Small intestine (tissue), 7 donors: ENCODE measurements around the gene MRPS14. TPM values are rescaled to one million over a fixed set of nuclear protein-coding genes. Genes with fewer than 3 reads are reported as not detected.

Source experiments
- DNase-seq, 2 donors: peaks; one replicate each; pipeline versions ENCODE4 v3.0.0 to v3.0.0-alpha.2; 2013
- FAIRE-seq: peaks from 2 replicates; lab custom pipeline; 2012; peaks lifted over from hg19 to GRCh38; lab: Jason Lieb, UNC
- H3K27ac ChIP-seq, 3 donors: one replicate each; pipeline ENCODE4 v1.5.1; 2013; ENCODE audit warnings: low read length in 2 of 3, mild to moderate bottlenecking in 2 of 3, control low read depth in 1 of 3, inconsistent platforms in 1 of 3, low read depth in 1 of 3, moderate library complexity in 1 of 3
- H3K27me3 ChIP-seq, 3 donors: one replicate each; pipeline ENCODE4 v1.6.1; 2013; ENCODE audit warnings: low read length in 3 of 3, inconsistent platforms in 1 of 3; ENCODE audit not compliant: control insufficient read depth in 3 of 3, insufficient read depth in 3 of 3
- H3K36me3 ChIP-seq, 3 donors: one replicate each; pipeline ENCODE4 v1.6.1; 2013; ENCODE audit warnings: low read length in 3 of 3, inconsistent platforms in 1 of 3, low read depth in 1 of 3, mild to moderate bottlenecking in 1 of 3, moderate library complexity in 1 of 3; ENCODE audit not compliant: control insufficient read depth in 3 of 3, insufficient read depth in 2 of 3
- H3K4me1 ChIP-seq, 3 donors: one replicate each; pipeline ENCODE4 v1.6.1; 2013; ENCODE audit warnings: low read length in 2 of 3, inconsistent platforms in 1 of 3, low read depth in 1 of 3, mild to moderate bottlenecking in 1 of 3, moderate library complexity in 1 of 3; ENCODE audit not compliant: control insufficient read depth in 3 of 3, insufficient read depth in 2 of 3
- H3K4me3 ChIP-seq, 3 donors: one replicate each; pipeline ENCODE4 v1.5.1; 2013; ENCODE audit warnings: low read length in 3 of 3, control low read depth in 1 of 3, inconsistent platforms in 1 of 3, low read depth in 1 of 3, mild to moderate bottlenecking in 1 of 3, moderate library complexity in 1 of 3
- H3K9me3 ChIP-seq, 2 donors: one replicate each; pipeline ENCODE4 v1.6.1; 2013; ENCODE audit warnings: low read depth in 1 of 2, low read length in 1 of 2; ENCODE audit not compliant: control insufficient read depth in 2 of 2, insufficient read depth in 1 of 2
- WGBS, 3 donors: extraction: QIAGEN DNeasy Blood & Tissue Kit; methylation state at CpG; one replicate each; pipeline ENCODE4 v1.1.7; 2013; 5-methylcytosine and 5-hydroxymethylcytosine counted together
- polyA plus RNA-seq, 4 donors: library from polyadenylated mRNA; stranded (reverse) in 3 of 4; unstranded in 1 of 4; fragments of 200-250 nt in 3 of 4; fragments of 120-200 nt in 1 of 4; gene quantifications; one replicate each; pipeline versions ENCODE4 v1.2.1 to v1.2.3, GENCODE V29; 2013
- donor health status: healthy with polysubstance abuse.
- donor health status: control.
- donor health status: control.
- donor health status: Bipolar disorder and iron deficiency.
- donor health status: healthy.

MRPS14 gene
- polyA plus RNA-seq, 4 donors: 18.1 to 34.7 (median 25.6) TPM

GRCh38 chr1:174964261-174964971, 58.8 kb downstream of the MRPS14 start:
- DNase-seq (peak; percentile 63 to 73), FAIRE-seq (no peak)
- Histone ChIP-seq H3K27me3 (no peaks in the 10 kb centered on the region), H3K9me3 (no peaks in the 10 kb centered on the region), H3K4me1 (peaks cover 9 to 50% (median 12%) of the 10 kb centered on the region in 3 donors), H3K36me3 (peaks cover 0 to 5% (median 0%) of the 10 kb centered on the region in 3 donors), H3K27ac (peak overlapping the region; percentile 56 to 71 (median 59)), H3K4me3 (no peak overlapping the region)
- 21 to 35% (median 29%) methylated on average over 6 of the region's 6 CpGs for WGBS, 3 donors

DNA sequence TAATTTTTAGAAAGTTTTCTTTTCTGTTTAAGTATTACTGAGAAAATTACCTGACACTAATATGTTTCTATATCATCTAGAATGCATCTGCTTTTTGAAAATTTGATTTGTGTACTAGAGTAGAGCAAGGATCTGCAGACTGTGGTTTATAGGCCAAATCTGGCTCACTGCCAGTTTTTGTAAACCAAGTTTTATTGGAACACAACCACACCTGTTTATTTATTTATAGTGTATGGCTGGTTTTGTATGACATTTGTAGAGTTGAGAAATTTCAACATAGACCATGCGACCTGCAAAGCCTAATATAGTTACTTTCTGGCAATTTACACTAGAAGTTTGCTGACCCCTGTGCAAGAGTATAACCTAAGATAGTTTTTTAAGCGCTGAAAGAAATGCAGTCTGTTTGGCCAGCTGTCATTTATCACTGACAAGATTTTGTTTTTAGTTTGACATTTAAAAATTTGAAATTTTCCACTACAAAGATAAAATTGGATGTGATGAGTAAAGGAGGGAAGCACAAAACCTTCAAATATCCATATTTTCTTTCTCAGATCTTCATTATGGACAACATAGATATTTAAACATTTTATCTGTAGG, 59.6 kb downstream of the MRPS14 start:
- Histone ChIP-seq H3K27me3 (no peaks in the 10 kb centered on the region), H3K36me3 (no peaks in the 10 kb centered on the region), H3K27ac (peak overlapping the region in 1 of 3 donors; percentile 71), H3K4me3 (no peak overlapping the region), H3K9me3 (no peaks in the 10 kb centered on the region), H3K4me1 (peaks cover 9 to 43% (median 9%) of the 10 kb centered on the region in 3 donors)
- WGBS, 3 donors: 45 to 63% (median 53%) methylated on average over 2 of the region's 2 CpGs
- DNase-seq: peak; percentile 50 to 61
- FAIRE-seq: no peak

Other genes with a start within 250 kb of the MRPS14 start
- 10 to 100 TPM; 42.4 to 99.8 (median 73.2) TPM for gene CACYBP, start 23.5 kb downstream of the MRPS14 start, polyA plus RNA-seq
- under 1 TPM in 2 of 4 donors, not detected in 2; 0.01 to 0.28 TPM for gene TNN, start 44.4 kb upstream of the MRPS14 start, polyA plus RNA-seq
- gene KIAA0040, start 169.4 kb upstream of the MRPS14 start, polyA plus RNA-seq: 10 to 100 TPM in 2 of 4 donors, 1 to 10 TPM in 2; 5.4 to 15.2 (median 8.8) TPM